Muscle layer of duodenum (tissue), 2 donors: Measurements from ENCODE around the gene PREP.

ENCODE experiments used
- H3K27ac ChIP-seq: one replicate; pipeline ENCODE4 v1.7.0; 2013; ENCODE audit warnings: mild to moderate bottlenecking, low read length
- H3K27me3 ChIP-seq: one replicate; pipeline ENCODE4 v1.7.0; 2013; ENCODE audit warnings: low read depth, mild to moderate bottlenecking, control low read depth, low read length
- H3K36me3 ChIP-seq, 2 donors: one replicate each; pipeline ENCODE4 v1.7.0; 2013; ENCODE audit warnings: low read length in 2 of 2, control low read depth in 1 of 2, mild to moderate bottlenecking in 1 of 2; ENCODE audit not compliant: insufficient read depth in 2 of 2, control insufficient read depth in 1 of 2
- H3K4me1 ChIP-seq, 2 donors: one replicate each; pipeline ENCODE4 v1.7.0; 2013; ENCODE audit warnings: low read length in 2 of 2, mild to moderate bottlenecking in 2 of 2, control low read depth in 1 of 2, moderate library complexity in 1 of 2; ENCODE audit not compliant: insufficient read depth in 2 of 2, control insufficient read depth in 1 of 2
- H3K4me3 ChIP-seq, 2 donors: one replicate each; pipeline ENCODE4 v1.7.0; 2013; ENCODE audit warnings: low read length in 2 of 2, low read depth in 1 of 2, mild to moderate bottlenecking in 1 of 2
- H3K9me3 ChIP-seq, 2 donors: one replicate each; pipeline ENCODE4 v1.7.0; 2013; ENCODE audit warnings: low read length in 2 of 2, control low read depth in 1 of 2, mild to moderate bottlenecking in 1 of 2; ENCODE audit not compliant: control insufficient read depth in 1 of 2
- donor health status: healthy.

The PREP gene

DNA sequence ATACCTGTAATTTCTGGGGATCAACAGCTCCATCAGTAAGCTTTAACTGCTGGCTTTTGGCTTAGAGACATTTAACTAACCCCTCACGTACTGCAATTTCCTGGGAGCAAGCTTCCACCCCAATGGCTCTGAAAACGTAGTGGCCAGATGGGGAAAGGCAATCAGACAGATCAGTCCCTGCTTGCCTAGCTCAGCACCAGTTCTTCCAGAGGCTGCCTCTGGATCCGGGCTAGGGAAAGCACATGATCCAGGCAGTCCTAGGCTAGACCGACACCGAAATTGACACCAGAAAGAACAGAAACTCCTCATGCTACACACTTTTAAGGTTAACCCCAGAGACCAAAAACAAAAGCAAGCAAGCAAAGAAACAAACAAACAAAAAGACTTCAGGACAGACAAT is 13.3 kb downstream of the PREP start:
- peaks cover under 1 to 8% of the 10 kb centered on the region in 2 donors for H3K36me3 ChIP-seq
- no peak overlapping the region for H3K27ac ChIP-seq
- H3K4me1 ChIP-seq, result no peaks in the 10 kb centered on the region
- H3K4me3 ChIP-seq, result no peak overlapping the region
- H3K9me3 ChIP-seq, result no peaks in the 10 kb centered on the region
- no peaks in the 10 kb centered on the region for H3K27me3 ChIP-seq

GRCh38 chr6:105388392-105388791 is 14.5 kb downstream of the PREP start:
- Histone ChIP-seq H3K36me3 (peaks cover 4 to 8% of the 10 kb centered on the region in 2 donors), H3K27ac (no peak overlapping the region)

DNA sequence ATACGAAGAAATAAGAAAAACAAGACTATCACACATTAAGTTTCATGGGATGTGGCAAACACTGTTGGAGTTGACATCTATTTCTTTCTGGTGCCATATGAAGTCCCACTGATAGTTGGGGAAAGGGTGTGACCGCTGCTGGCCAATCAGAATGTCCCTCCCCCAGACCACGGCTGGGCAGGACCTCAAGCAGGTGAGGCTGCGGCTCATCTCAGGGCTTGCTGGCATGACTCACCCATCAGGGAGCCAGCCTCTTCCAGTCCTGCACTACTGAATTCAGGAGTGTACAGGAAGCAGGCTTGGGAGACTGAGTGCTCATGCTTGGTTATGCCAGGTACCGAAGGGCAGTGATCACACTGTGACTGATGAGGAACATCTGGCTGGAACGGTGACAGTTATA is 18.9 kb downstream of the PREP start:
- peaks cover 4 to 8% of the 10 kb centered on the region in 2 donors for H3K36me3 ChIP-seq
- H3K4me3 ChIP-seq, result no peak overlapping the region
- no peaks in the 10 kb centered on the region for H3K27me3 ChIP-seq
- H3K4me1 ChIP-seq, result peaks cover 0 to 15% of the 10 kb centered on the region in 2 donors
- no peak overlapping the region for H3K27ac ChIP-seq
- H3K9me3 ChIP-seq, result no peaks in the 10 kb centered on the region

More at GRCh38 chr6:105388392-105388791, 14.5 kb downstream of the PREP start:
- Histone ChIP-seq H3K4me3 (no peak overlapping the region), H3K4me1 (no peaks in the 10 kb centered on the region), H3K9me3 (no peaks in the 10 kb centered on the region), H3K27me3 (no peaks in the 10 kb centered on the region)

DNA sequence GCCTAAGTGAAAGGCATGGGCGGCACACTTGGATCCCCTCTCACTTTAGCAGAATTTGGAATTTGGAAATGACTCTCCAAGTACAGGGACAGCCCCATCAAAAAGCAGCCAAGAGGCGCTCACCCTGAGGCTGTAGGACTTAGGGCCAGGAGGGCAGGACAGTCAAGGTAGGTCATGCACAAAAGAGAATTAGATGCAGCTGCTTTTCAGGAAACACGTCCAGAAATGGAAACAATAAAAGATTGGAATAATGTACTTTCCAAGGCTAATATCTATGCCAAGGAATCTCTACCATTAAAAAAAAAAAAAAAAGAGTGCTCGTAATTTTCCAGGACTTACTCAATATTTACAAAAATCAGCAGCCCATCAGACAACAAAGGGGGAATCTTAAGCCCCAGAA is 19.9 kb downstream of the PREP start:
- Histone ChIP-seq H3K27ac (no peak overlapping the region), H3K4me3 (no peak overlapping the region), H3K4me1 (peaks cover 0 to 15% of the 10 kb centered on the region in 2 donors)

DNA sequence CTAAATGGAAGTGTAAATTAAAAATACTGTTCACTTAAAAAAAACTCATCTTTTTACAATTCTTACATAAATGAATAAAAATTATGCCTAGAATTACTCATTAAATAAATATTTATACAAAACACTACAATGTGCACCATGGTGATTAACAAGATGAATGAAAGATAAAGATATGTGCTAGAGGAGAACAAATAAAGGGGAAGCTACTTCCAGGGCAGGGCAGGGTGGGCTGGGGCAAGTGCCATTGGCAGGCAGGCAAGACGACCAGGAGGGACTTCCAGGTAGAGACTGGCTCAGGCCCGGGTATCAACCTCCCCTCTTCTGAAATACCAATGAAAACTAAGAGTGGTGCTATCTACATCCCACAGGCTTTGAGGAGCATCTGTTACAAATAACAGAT is 20.4 kb downstream of the PREP start:
- no peaks in the 10 kb centered on the region for H3K9me3 ChIP-seq
- no peak overlapping the region for H3K27ac ChIP-seq
- H3K36me3 ChIP-seq, result peaks cover under 1 to 4% of the 10 kb centered on the region in 2 donors
- H3K4me3 ChIP-seq, result no peak overlapping the region
- no peaks in the 10 kb centered on the region for H3K27me3 ChIP-seq
- H3K4me1 ChIP-seq, result peaks cover 0 to 15% of the 10 kb centered on the region in 2 donors

More for the DNA sequence above, 19.9 kb downstream of the PREP start:
- Histone ChIP-seq H3K9me3 (no peaks in the 10 kb centered on the region), H3K36me3 (peaks cover 4 to 5% of the 10 kb centered on the region in 2 donors), H3K27me3 (no peaks in the 10 kb centered on the region)

DNA sequence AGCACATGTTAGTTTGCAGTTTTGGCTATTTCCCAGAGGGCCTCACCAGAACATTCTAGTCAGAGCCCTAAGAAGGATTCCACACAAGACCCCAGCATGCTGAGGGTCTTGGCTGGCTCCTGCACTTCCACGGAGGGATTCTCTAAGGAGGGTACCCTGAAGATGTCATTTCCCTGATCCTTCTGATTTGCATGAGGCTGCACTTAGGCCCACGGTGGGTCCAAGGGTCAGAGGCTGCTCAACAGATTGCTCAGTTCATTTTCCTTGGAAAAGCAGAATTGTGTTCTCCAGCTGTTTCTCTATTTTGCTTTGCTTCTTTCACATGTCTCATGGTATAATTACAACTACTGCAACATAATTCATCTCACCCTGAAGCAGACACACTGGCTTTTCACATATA is 22.2 kb downstream of the PREP start:
- H3K27me3 ChIP-seq, result no peaks in the 10 kb centered on the region
- peaks cover 0 to 15% of the 10 kb centered on the region in 2 donors for H3K4me1 ChIP-seq
- peaks cover 6 to 8% of the 10 kb centered on the region in 2 donors for H3K36me3 ChIP-seq
- no peak overlapping the region for H3K4me3 ChIP-seq
- H3K27ac ChIP-seq, result no peak overlapping the region
- no peaks in the 10 kb centered on the region for H3K9me3 ChIP-seq

DNA sequence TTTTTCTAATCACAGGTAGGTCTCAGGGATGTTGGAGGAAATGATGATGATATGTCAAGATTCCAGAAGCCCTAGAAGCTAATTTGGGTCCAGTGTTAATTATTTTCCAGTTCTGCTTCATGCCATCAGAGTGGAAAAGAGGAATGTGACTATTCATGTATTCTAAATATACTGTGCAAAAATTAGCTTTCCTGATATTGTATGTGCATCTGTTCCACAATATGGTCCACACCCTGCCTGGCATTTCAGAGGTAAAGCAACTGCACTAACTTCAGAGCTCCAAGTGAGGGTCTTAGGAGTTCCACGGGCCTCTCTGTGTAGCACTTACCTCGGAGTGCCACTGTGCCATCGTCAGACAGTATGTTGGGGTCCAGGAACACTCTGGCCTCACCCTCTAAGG is 27.1 kb downstream of the PREP start:
- peaks cover 0 to 4% of the 10 kb centered on the region in 2 donors for H3K4me1 ChIP-seq
- H3K4me3 ChIP-seq, result no peak overlapping the region
- no peaks in the 10 kb centered on the region for H3K27me3 ChIP-seq
- no peaks in the 10 kb centered on the region for H3K9me3 ChIP-seq
- H3K36me3 ChIP-seq, result peaks cover 27 to 39% of the 10 kb centered on the region in 2 donors
- H3K27ac ChIP-seq, result no peak overlapping the region

DNA sequence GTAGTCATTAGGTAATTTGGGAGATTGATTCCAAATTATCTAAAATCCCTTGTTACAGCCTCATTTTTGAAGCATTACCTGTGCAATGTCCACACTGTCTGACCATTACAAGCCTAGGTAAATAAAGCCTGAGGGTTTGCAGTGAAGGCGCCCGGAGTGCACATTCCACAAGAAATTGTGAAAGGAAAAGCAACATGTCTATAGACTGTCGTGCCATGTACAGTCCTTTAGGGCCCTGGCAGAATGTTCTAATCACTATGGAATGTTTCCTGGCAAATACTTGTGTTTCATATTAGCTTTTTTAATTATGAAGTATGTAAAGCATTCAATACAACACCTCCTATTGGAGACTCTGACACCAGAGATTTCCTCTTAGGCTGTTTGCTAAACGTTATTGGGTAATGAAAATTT is 28.9 kb downstream of the PREP start:
- Histone ChIP-seq H3K4me1 (peaks cover 0 to 4% of the 10 kb centered on the region in 2 donors), H3K27ac (peak overlapping the region; percentile 17), H3K4me3 (no peak overlapping the region), H3K27me3 (no peaks in the 10 kb centered on the region), H3K36me3 (peaks cover 28 to 43% of the 10 kb centered on the region in 2 donors), H3K9me3 (no peaks in the 10 kb centered on the region)

GRCh38 chr6:105373481-105373880 is 29.4 kb downstream of the PREP start:
- peaks cover 0 to 4% of the 10 kb centered on the region in 2 donors for H3K4me1 ChIP-seq
- peaks cover 34 to 48% of the 10 kb centered on the region in 2 donors for H3K36me3 ChIP-seq
- H3K27me3 ChIP-seq, result no peaks in the 10 kb centered on the region
- H3K9me3 ChIP-seq, result no peaks in the 10 kb centered on the region
- H3K4me3 ChIP-seq, result no peak overlapping the region
- peak overlapping the region; percentile 74 for H3K27ac ChIP-seq

GRCh38 chr6:105372849-105373182 is 30.1 kb downstream of the PREP start:
- Histone ChIP-seq H3K9me3 (no peaks in the 10 kb centered on the region), H3K4me1 (peaks cover 0 to 4% of the 10 kb centered on the region in 2 donors), H3K27me3 (no peaks in the 10 kb centered on the region), H3K27ac (peak overlapping the region; percentile 74), H3K4me3 (no peak overlapping the region), H3K36me3 (peaks cover 40 to 55% of the 10 kb centered on the region in 2 donors)

- Histone ChIP-seq H3K27me3 (no peaks in the 10 kb centered on the region), H3K4me3 (no peak overlapping the region), H3K27ac (peak overlapping the region; percentile 56), H3K9me3 (no peaks in the 10 kb centered on the region), H3K4me1 (peaks cover 0 to 4% of the 10 kb centered on the region in 2 donors), H3K36me3 (peaks cover 42 to 57% of the 10 kb centered on the region in 2 donors)
These were observed 30.6 kb downstream of the PREP start for GRCh38 chr6:105372142-105372848.

GRCh38 chr6:105370351-105370750 is 32.5 kb downstream of the PREP start:
- H3K4me3 ChIP-seq, result no peak overlapping the region
- H3K36me3 ChIP-seq, result peaks cover 35 to 48% of the 10 kb centered on the region in 2 donors
- H3K4me1 ChIP-seq, result peaks cover 0 to 4% of the 10 kb centered on the region in 2 donors
- H3K9me3 ChIP-seq, result no peaks in the 10 kb centered on the region
- no peaks in the 10 kb centered on the region for H3K27me3 ChIP-seq
- H3K27ac ChIP-seq, result no peak overlapping the region
